Caco-2 (cell line): ENCODE results near the gene PPEF2. TPM values are rescaled to one million over a fixed set of nuclear protein-coding genes. Genes with fewer than 3 reads are reported as not detected.

ENCODE experiments used
- BruUV-seq: library from RNA; stranded (reverse); fragments of 400-500 nt; replicated peaks from 2 replicates; lab custom pipeline; 2021; lab: Mats Ljungman, UMichigan
- CTCF ChIA-PET: fragments of 300-600 bp; sonication (Branson Sonifier 250); formaldehyde crosslinking; loops from one replicate; lab custom pipeline; 2022; ENCODE audit warnings: antibody characterized with exemption; lab: Charles Lee
- POLR2A ChIA-PET: fragments of 300-600 bp; sonication (Branson Sonifier 250); formaldehyde crosslinking; loops from one replicate; lab custom pipeline; 2022; ENCODE audit warnings: antibody characterized with exemption; lab: Charles Lee
- DNase-seq, 2 experiments: peaks; one replicate each; pipeline versions ENCODE4 v3.0.0 to v3.0.0-alpha.2; 2020 to 2022
- H3K27me3 ChIP-seq: replicated peaks from 2 replicates; pipeline ENCODE4 v1.6.0; 2011; ENCODE audit warnings: low read length; ENCODE audit not compliant: control insufficient read depth, insufficient read depth
- H3K36me3 ChIP-seq: 2 replicates; pipeline ENCODE4 v1.5.1; 2011; ENCODE audit warnings: low read length; ENCODE audit not compliant: control insufficient read depth, insufficient read depth
- H3K4me1 ChIP-seq: fragments of 250-450 bp; sonication (Bioruptor Pico); 2 replicates; pipeline ENCODE4 v1.5.1; 2020; ENCODE audit warnings: mild to moderate bottlenecking
- H3K4me3 ChIP-seq: 2 replicates; pipeline ENCODE4 v1.5.1; 2011; ENCODE audit warnings: low read depth, mild to moderate bottlenecking, control low read depth, low read length
- H3K9me3 ChIP-seq: fragments of 250-450 bp; sonication (Bioruptor Pico); 2 replicates; pipeline ENCODE4 v1.5.1; 2020; ENCODE audit warnings: mild to moderate bottlenecking, moderate library complexity
- H3K27ac Mint-ChIP-seq: one replicate; pipeline ENCODE4 v1.8.0; 2022; ENCODE audit warnings: mixed read lengths; ENCODE audit not compliant: unreplicated experiment
- H3K27me3 Mint-ChIP-seq: one replicate; pipeline ENCODE4 v1.8.0; 2022; ENCODE audit warnings: mixed read lengths; ENCODE audit not compliant: insufficient read depth, unreplicated experiment
- H3K36me3 Mint-ChIP-seq: one replicate; pipeline ENCODE4 v1.8.0; 2022; ENCODE audit warnings: mild to moderate bottlenecking, mixed read lengths; ENCODE audit not compliant: insufficient read depth, unreplicated experiment
- H3K4me1 Mint-ChIP-seq: one replicate; pipeline ENCODE4 v1.8.0; 2022; ENCODE audit warnings: low read depth, mixed read lengths; ENCODE audit not compliant: unreplicated experiment
- H3K4me3 Mint-ChIP-seq: one replicate; pipeline ENCODE4 v1.8.0; 2022; ENCODE audit warnings: mild to moderate bottlenecking, moderate library complexity, mixed read lengths; ENCODE audit not compliant: unreplicated experiment
- H3K9me3 Mint-ChIP-seq: one replicate; pipeline ENCODE4 v1.8.0; 2022; ENCODE audit warnings: mixed read lengths; ENCODE audit not compliant: unreplicated experiment
- CTCF ChIP-seq, 2 experiments: fragments of 200-600 bp in 1 of 2; IDR thresholded peaks; 1 replicate in 1 of 2; 2 replicates in 1 of 2; pipeline versions ENCODE4 v1.5.1 to v1.8.0; 2011 to 2022; ENCODE audit warnings: antibody characterized with exemption in 1 of 2, control low read depth in 1 of 2, inconsistent platforms in 1 of 2, low read depth in 1 of 2, low read length in 1 of 2, mild to moderate bottlenecking in 1 of 2, moderate library complexity in 1 of 2; ENCODE audit not compliant: insufficient read depth in 1 of 2, severe bottlenecking in 1 of 2, unreplicated experiment in 1 of 2
- intact Hi-C: fragments of 100-400 bp; cut with micrococcal nuclease; formaldehyde crosslinking; loops from one replicate; pipeline ENCODE4 v1.10.0; 2022; ENCODE audit not compliant: unreplicated experiment
- total RNA-seq: library from RNA; stranded (reverse); gene quantifications from 2 replicates; pipeline ENCODE4 v1.2.3, GENCODE V29; 2022

Gene PPEF2
- total RNA-seq, 1 experiment from 2014 or later: not detected

GRCh38 chr4:75860606-75861005 lies 41.6 kb downstream of the PPEF2 start:
- CTCF ChIA-PET: no interaction called here
- no peak overlapping the region for H3K4me3 Mint-ChIP-seq

GRCh38 chr4:75858721-75859120 lies 43.5 kb downstream of the PPEF2 start:
- no peak for DNase-seq
- Mint-ChIP-seq H3K4me1 (no peaks in the 10 kb centered on the region), H3K36me3 (no peaks in the 10 kb centered on the region), H3K27ac (no peak overlapping the region), H3K9me3 (no peaks in the 10 kb centered on the region), H3K4me3 (no peak overlapping the region), H3K27me3 (no peaks in the 10 kb centered on the region)
- intact Hi-C loops: no loop called here
- no peaks in the 10 kb centered on the region for H3K9me3 ChIP-seq
- CTCF ChIA-PET: no interaction called here
- no peak for TF ChIP-seq CTCF (IDR thresholded peaks at IDR 0.05; ENCODE audit: insufficient read depth in 1 of 2, low read depth in 1 of 2, low read length in 1 of 2, severe bottlenecking in 1 of 2, unreplicated experiment in 1 of 2)
- H3K4me1 ChIP-seq: peaks cover 4% of the 10 kb centered on the region; the same call in 1 of the 2 replicates
- BruUV-seq: no TSS peak
- no peak overlapping the region for H3K4me3 ChIP-seq
- H3K36me3 ChIP-seq: no peaks in the 10 kb centered on the region
- POLR2A ChIA-PET: no interaction called here
- no peaks in the 10 kb centered on the region for H3K27me3 ChIP-seq

More at GRCh38 chr4:75860606-75861005, 41.6 kb downstream of the PPEF2 start:
- no peak for TF ChIP-seq CTCF (IDR thresholded peaks at IDR 0.05; ENCODE audit: insufficient read depth in 1 of 2, low read depth in 1 of 2, low read length in 1 of 2, severe bottlenecking in 1 of 2, unreplicated experiment in 1 of 2)
- Histone ChIP-seq H3K9me3 (no peaks in the 10 kb centered on the region), H3K36me3 (no peaks in the 10 kb centered on the region), H3K4me1 (peaks cover 4% of the 10 kb centered on the region; the same call in 1 of the 2 replicates), H3K27me3 (no peaks in the 10 kb centered on the region), H3K4me3 (no peak overlapping the region)
- BruUV-seq: no TSS peak
- Mint-ChIP-seq H3K4me1 (no peaks in the 10 kb centered on the region), H3K9me3 (no peaks in the 10 kb centered on the region), H3K36me3 (no peaks in the 10 kb centered on the region), H3K27ac (no peak overlapping the region), H3K27me3 (no peaks in the 10 kb centered on the region)
- DNase-seq: no peak
- POLR2A ChIA-PET: no interaction called here
- intact Hi-C loops: no loop called here

GRCh38 chr4:75849461-75849860 lies 52.8 kb downstream of the PPEF2 start:
- Mint-ChIP-seq H3K27me3 (no peaks in the 10 kb centered on the region), H3K27ac (no peak overlapping the region), H3K4me3 (no peak overlapping the region), H3K36me3 (peaks cover 4% of the 10 kb centered on the region), H3K4me1 (peaks cover 7% of the 10 kb centered on the region), H3K9me3 (no peaks in the 10 kb centered on the region)
- Histone ChIP-seq H3K36me3 (no peaks in the 10 kb centered on the region), H3K4me1 (peaks cover 19% of the 10 kb centered on the region), H3K27me3 (no peaks in the 10 kb centered on the region), H3K9me3 (no peaks in the 10 kb centered on the region), H3K4me3 (no peak overlapping the region)
- no peak for TF ChIP-seq CTCF (IDR thresholded peaks at IDR 0.05; ENCODE audit: insufficient read depth in 1 of 2, low read depth in 1 of 2, low read length in 1 of 2, severe bottlenecking in 1 of 2, unreplicated experiment in 1 of 2)
- ChIA-PET POLR2A (no interaction called here), CTCF (no interaction called here)
- intact Hi-C loops: loop anchor here (2.0 to 5.0 kb wide), 2 partner anchors 42 to 67 kb away; no protein-coding TSS in a partner anchor
- DNase-seq: no peak
- BruUV-seq: no TSS peak
